ENCODE measurements around the gene OCA2.
"Not testable (repeated sequence)": the region's sequence is repeated elsewhere in the genome, so short reads cannot be mapped to it uniquely, and the experiment has no call there.

OCA2 gene

GRCh38 chr15:28002136-28002861 lies 96.8 kb downstream of the OCA2 start:
- DNase-seq (ENCODE audit: low read depth) = no peak

GRCh38 chr15:28001641-28002040 lies 97.5 kb downstream of the OCA2 start:
- DNase-seq (ENCODE audit: low read depth) = no peak

GRCh38 chr15:27993996-27994780 lies 104.9 kb downstream of the OCA2 start:
- DNase-seq (ENCODE audit: low read depth) = no peak

GRCh38 chr15:27993544-27993943 lies 105.6 kb downstream of the OCA2 start:
- no peak for DNase-seq (ENCODE audit: low read depth)

GRCh38 chr15:27990521-27991515 lies 108.3 kb downstream of the OCA2 start:
- no peak for DNase-seq (ENCODE audit: low read depth)

GRCh38 chr15:27989838-27990237 lies 109.3 kb downstream of the OCA2 start:
- no peak for DNase-seq (ENCODE audit: low read depth)

- no peak for DNase-seq (ENCODE audit: low read depth)
These were observed 109.7 kb downstream of the OCA2 start for GRCh38 chr15:27989427-27989826.

- no peak for DNase-seq (ENCODE audit: low read depth)
These were observed 114.0 kb downstream of the OCA2 start for GRCh38 chr15:27985099-27985498.

GRCh38 chr15:27983496-27983895 lies 115.6 kb downstream of the OCA2 start:
- no peak for DNase-seq (ENCODE audit: low read depth)

GRCh38 chr15:27977696-27978095 lies 121.4 kb downstream of the OCA2 start:
- DNase-seq (ENCODE audit: low read depth) = no peak

- no peak for DNase-seq (ENCODE audit: low read depth)
These were observed 125.2 kb downstream of the OCA2 start for GRCh38 chr15:27973886-27974285.

- no peak for DNase-seq (ENCODE audit: low read depth)
These were observed 128.3 kb downstream of the OCA2 start for GRCh38 chr15:27970661-27971392.

GRCh38 chr15:27967541-27967940 lies 131.6 kb downstream of the OCA2 start:
- no peak for DNase-seq (ENCODE audit: low read depth)

- DNase-seq (ENCODE audit: low read depth) = no peak
These were observed 133.6 kb downstream of the OCA2 start for GRCh38 chr15:27965546-27965945.

- no peak for DNase-seq (ENCODE audit: low read depth)
These were observed 137.3 kb downstream of the OCA2 start for GRCh38 chr15:27961801-27962200.

- DNase-seq (ENCODE audit: low read depth) = no peak
These were observed 140.1 kb downstream of the OCA2 start for GRCh38 chr15:27958911-27959578.

GRCh38 chr15:27956285-27956684 lies 142.8 kb downstream of the OCA2 start:
- no peak for DNase-seq (ENCODE audit: low read depth)

- no peak for DNase-seq (ENCODE audit: low read depth)
These were observed 144.0 kb downstream of the OCA2 start for GRCh38 chr15:27955087-27955486.

- DNase-seq (ENCODE audit: low read depth) = not testable (repeated sequence)
These were observed 146.5 kb downstream of the OCA2 start for GRCh38 chr15:27952593-27952992.

GRCh38 chr15:27951191-27951890 lies 147.8 kb downstream of the OCA2 start:
- DNase-seq (ENCODE audit: low read depth) = no peak
